ENCODE measurements around the gene GLRX3. TPM values are rescaled to one million over a fixed set of nuclear protein-coding genes. Genes with fewer than 3 reads are reported as not detected.

Gene GLRX3
- total and polyA plus RNA-seq, 2 donors (not counting 1 experiment from before 2014, with no cell fraction given): 26.9 to 45.4 TPM

DNA sequence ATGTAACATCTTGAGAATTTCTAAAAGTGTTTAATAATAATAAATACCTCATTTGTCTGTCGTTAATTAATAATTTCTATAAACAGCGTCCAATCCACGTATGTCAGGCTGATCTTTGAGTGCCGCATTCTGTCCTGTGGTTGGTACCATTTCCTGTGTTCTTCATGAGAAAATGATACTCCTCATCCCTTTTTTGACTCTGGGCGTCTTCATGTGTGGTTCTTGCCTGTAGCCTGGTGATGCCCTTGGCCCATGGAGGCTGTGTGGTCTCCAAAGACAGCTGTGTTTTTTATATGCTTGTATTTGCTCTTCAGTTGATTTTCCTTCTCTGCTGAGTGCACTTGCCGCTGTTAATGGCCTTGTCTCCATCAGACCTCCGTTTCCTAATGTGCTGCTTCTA is 31.5 kb downstream of the GLRX3 start:
- ChIA-PET CTCF (no interaction called here), POLR2A (no interaction called here)
- H3K9me3 ChIP-seq (ENCODE audit: control extremely low read depth in 1 of 3, control insufficient read depth in 2 of 3, insufficient read depth in 1 of 3, low read length in 2 of 3): no peaks in the 10 kb centered on the region
- H3K27me3 ChIP-seq (replicated peaks in 1 of 4; ENCODE audit: control extremely low read depth in 1 of 4, control insufficient read depth in 3 of 4, insufficient read depth in 4 of 4, low read length in 3 of 4): no peaks in the 10 kb centered on the region
- H3K4me3 ChIP-seq (ENCODE audit: control extremely low read depth in 1 of 5, extremely low read depth in 1 of 5, insufficient read depth in 1 of 5, low read depth in 2 of 5, low read length in 4 of 5): no peak overlapping the region
- Mint-ChIP-seq H3K9me3 (ENCODE audit: insufficient read depth) (no peaks in the 10 kb centered on the region), H3K4me1 (peaks cover 12% of the 10 kb centered on the region), H3K27me3 (no peaks in the 10 kb centered on the region), H3K27ac (no peak overlapping the region), H3K4me3 (no peak overlapping the region)
- ATAC-seq (ENCODE audit: low read depth) (no peak), DNase-seq (no peak)
- H3K36me3 ChIP-seq (replicated peaks in 1 of 2; ENCODE audit: control extremely low read depth in 1 of 2, control insufficient read depth in 1 of 2, extremely low read depth in 1 of 2, insufficient read depth in 2 of 2, low read length in 1 of 2): peaks cover 1 to 52% of the 10 kb centered on the region in 2 experiments
- no peaks in the 10 kb centered on the region for H4K20me1 ChIP-seq (ENCODE audit: control insufficient read depth, insufficient read depth, low read length, poor library complexity, severe bottlenecking)
- no peak overlapping the region for H2AFZ ChIP-seq (ENCODE audit: insufficient read depth, low read depth, low read length, poor library complexity, severe bottlenecking)
- H3K9ac ChIP-seq (ENCODE audit: low read length): no peak overlapping the region
- H3K4me1 ChIP-seq (ENCODE audit: control insufficient read depth in 2 of 2, insufficient read depth in 2 of 2, low read length in 2 of 2): no peaks in the 10 kb centered on the region
- no peak for TF ChIP-seq EZH2 (IDR thresholded peaks at IDR 0.05; ENCODE audit: borderline replicate concordance, insufficient read depth, low read depth, low read length, poor library complexity, severe bottlenecking)
- TF ChIP-seq, protein P1, sequence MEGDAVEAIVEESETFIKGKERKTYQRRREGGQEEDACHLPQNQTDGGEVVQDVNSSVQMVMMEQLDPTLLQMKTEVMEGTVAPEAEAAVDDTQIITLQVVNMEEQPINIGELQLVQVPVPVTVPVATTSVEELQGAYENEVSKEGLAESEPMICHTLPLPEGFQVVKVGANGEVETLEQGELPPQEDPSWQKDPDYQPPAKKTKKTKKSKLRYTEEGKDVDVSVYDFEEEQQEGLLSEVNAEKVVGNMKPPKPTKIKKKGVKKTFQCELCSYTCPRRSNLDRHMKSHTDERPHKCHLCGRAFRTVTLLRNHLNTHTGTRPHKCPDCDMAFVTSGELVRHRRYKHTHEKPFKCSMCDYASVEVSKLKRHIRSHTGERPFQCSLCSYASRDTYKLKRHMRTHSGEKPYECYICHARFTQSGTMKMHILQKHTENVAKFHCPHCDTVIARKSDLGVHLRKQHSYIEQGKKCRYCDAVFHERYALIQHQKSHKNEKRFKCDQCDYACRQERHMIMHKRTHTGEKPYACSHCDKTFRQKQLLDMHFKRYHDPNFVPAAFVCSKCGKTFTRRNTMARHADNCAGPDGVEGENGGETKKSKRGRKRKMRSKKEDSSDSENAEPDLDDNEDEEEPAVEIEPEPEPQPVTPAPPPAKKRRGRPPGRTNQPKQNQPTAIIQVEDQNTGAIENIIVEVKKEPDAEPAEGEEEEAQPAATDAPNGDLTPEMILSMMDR (IDR thresholded peaks at IDR 0.05): no peak
- WGBS (ENCODE audit: insufficient coverage): 95% methylated on average over 3 of the region's 7 CpGs
- H3K79me2 ChIP-seq (ENCODE audit: control insufficient read depth, insufficient read depth, low read length): no peaks in the 10 kb centered on the region
- intact Hi-C loops (cut with micrococcal nuclease): no loop called here
- H3K27ac ChIP-seq (ENCODE audit: low read length in 2 of 2): no peak overlapping the region
- H3K4me2 ChIP-seq (replicated peaks; ENCODE audit: low read depth, low read length, poor library complexity, severe bottlenecking): no peak overlapping the region

DNA sequence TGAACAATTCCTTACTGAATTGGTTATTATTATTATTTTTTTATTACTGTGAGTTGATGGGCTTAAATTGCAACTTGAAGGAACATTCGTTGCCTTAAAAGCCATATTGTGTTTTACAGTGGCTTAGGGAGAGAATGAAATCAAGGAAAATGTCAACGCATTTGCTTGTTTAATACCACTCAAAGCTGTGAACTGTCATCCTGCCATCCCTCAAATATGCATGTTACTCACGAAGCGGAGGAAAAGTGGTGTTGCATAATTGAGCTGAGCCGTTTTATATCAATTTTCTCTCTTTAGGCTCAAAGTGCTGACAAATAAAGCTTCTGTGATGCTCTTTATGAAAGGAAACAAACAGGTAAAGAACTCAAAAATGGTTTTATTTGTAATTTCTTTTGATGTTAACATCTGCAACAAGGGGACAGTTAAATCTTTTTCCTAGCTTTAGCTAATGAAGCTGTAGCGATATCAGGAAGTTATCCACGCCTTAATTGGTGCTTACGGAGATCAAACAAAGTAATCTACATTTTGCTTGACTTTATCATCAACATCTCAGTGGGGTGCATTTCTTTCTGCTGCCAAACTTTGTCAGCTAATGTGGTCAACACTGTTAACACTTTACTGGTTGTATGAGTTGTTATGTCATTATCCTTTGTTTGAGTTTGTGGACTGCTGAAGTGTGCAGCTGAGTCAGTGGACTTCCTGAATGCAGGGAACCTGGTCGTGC is 33.1 kb downstream of the GLRX3 start:
- H3K27me3 ChIP-seq (replicated peaks in 1 of 4; ENCODE audit: control extremely low read depth in 1 of 4, control insufficient read depth in 3 of 4, insufficient read depth in 4 of 4, low read length in 3 of 4): no peaks in the 10 kb centered on the region
- POLR2A ChIA-PET: no interaction called here
- H3K9me3 Mint-ChIP-seq (ENCODE audit: insufficient read depth): no peaks in the 10 kb centered on the region
- no peak overlapping the region for H3K27ac ChIP-seq (ENCODE audit: low read length in 2 of 2)
- H3K79me2 ChIP-seq (ENCODE audit: control insufficient read depth, insufficient read depth, low read length): no peaks in the 10 kb centered on the region
- H3K27me3 Mint-ChIP-seq: no peaks in the 10 kb centered on the region
- no peaks in the 10 kb centered on the region for H3K9me3 ChIP-seq (ENCODE audit: control extremely low read depth in 1 of 3, control insufficient read depth in 2 of 3, insufficient read depth in 1 of 3, low read length in 2 of 3)
- peaks cover 12% of the 10 kb centered on the region for H3K4me1 Mint-ChIP-seq
- DNase-seq (no peak), ATAC-seq (ENCODE audit: low read depth) (no peak)
- no peak overlapping the region for H3K9ac ChIP-seq (ENCODE audit: low read length)
- no peak overlapping the region for H3K4me2 ChIP-seq (replicated peaks; ENCODE audit: low read depth, low read length, poor library complexity, severe bottlenecking)
- no peak overlapping the region for H3K4me3 Mint-ChIP-seq
- TF ChIP-seq, protein P1 (IDR thresholded peaks at IDR 0.05): no peak
- no peak for TF ChIP-seq EZH2 (IDR thresholded peaks at IDR 0.05; ENCODE audit: borderline replicate concordance, insufficient read depth, low read depth, low read length, poor library complexity, severe bottlenecking)
- 46% methylated on average over 1 of the region's 9 CpGs for WGBS (ENCODE audit: insufficient coverage)
- H2AFZ ChIP-seq (ENCODE audit: insufficient read depth, low read depth, low read length, poor library complexity, severe bottlenecking): no peak overlapping the region
- no peaks in the 10 kb centered on the region for H3K4me1 ChIP-seq (ENCODE audit: control insufficient read depth in 2 of 2, insufficient read depth in 2 of 2, low read length in 2 of 2)
- no peak overlapping the region for H3K4me3 ChIP-seq (ENCODE audit: control extremely low read depth in 1 of 5, extremely low read depth in 1 of 5, insufficient read depth in 1 of 5, low read depth in 2 of 5, low read length in 4 of 5)
- H3K27ac Mint-ChIP-seq: no peak overlapping the region
- CTCF ChIA-PET: interaction anchor here (0.9 to 1.7 kb wide), 3 partner anchors 10 to 22 kb away, joined by 3 to 4 read pairs (median 3); no protein-coding TSS in a partner anchor
- intact Hi-C loops (cut with micrococcal nuclease): no loop called here
- H3K36me3 ChIP-seq (replicated peaks in 1 of 2; ENCODE audit: control extremely low read depth in 1 of 2, control insufficient read depth in 1 of 2, extremely low read depth in 1 of 2, insufficient read depth in 2 of 2, low read length in 1 of 2): peaks cover 1 to 57% of the 10 kb centered on the region in 2 experiments
- no peaks in the 10 kb centered on the region for H4K20me1 ChIP-seq (ENCODE audit: control insufficient read depth, insufficient read depth, low read length, poor library complexity, severe bottlenecking)
